Astrocyte (in vitro differentiated cells and primary cell): ENCODE data around the gene NPTXR. TPM values are rescaled to one million over a fixed set of nuclear protein-coding genes. Genes with fewer than 3 reads are reported as not detected.

Experiments used
- DNase-seq: peaks from one replicate; pipeline ENCODE4 v3.0.0-alpha.2; 2010; ENCODE audit warnings: low read depth
- FAIRE-seq: peaks from 2 replicates; lab custom pipeline; 2011; peaks lifted over from hg19 to GRCh38; lab: Jason Lieb, UNC
- H2AFZ ChIP-seq: 2 replicates; pipeline ENCODE4 v1.6.0; 2012; ENCODE audit warnings: low read depth, low read length, inconsistent platforms
- H3K27ac ChIP-seq: 2 replicates; pipeline ENCODE4 v1.5.1; 2011; ENCODE audit warnings: low read depth, low read length, inconsistent platforms
- H3K27me3 ChIP-seq: 2 replicates; pipeline ENCODE4 v1.6.0; 2011; ENCODE audit warnings: low read length, inconsistent platforms; ENCODE audit not compliant: insufficient read depth
- H3K36me3 ChIP-seq: 2 replicates; pipeline ENCODE4 v1.5.1; 2011; ENCODE audit warnings: low read length, inconsistent platforms; ENCODE audit not compliant: insufficient read depth
- H3K4me1 ChIP-seq: 2 replicates; pipeline ENCODE4 v1.5.1; 2011; ENCODE audit warnings: low read length, inconsistent platforms; ENCODE audit not compliant: insufficient read depth
- H3K4me2 ChIP-seq: 2 replicates; pipeline ENCODE4 v1.6.0; 2012; ENCODE audit warnings: low read length, inconsistent platforms
- H3K4me3 ChIP-seq: 2 replicates; pipeline ENCODE4 v1.5.1; 2011; ENCODE audit warnings: low read depth, mild to moderate bottlenecking, low read length, inconsistent platforms; ENCODE audit not compliant: insufficient read depth
- H3K79me2 ChIP-seq: 2 replicates; pipeline ENCODE4 v1.6.0; 2012; ENCODE audit warnings: mild to moderate bottlenecking, low read length, inconsistent platforms; ENCODE audit not compliant: insufficient read depth
- H3K9ac ChIP-seq: 2 replicates; pipeline ENCODE4 v1.6.0; 2012; ENCODE audit warnings: mild to moderate bottlenecking, low read length, inconsistent platforms
- H3K9me3 ChIP-seq: 2 replicates; pipeline ENCODE4 v1.5.1; 2012; ENCODE audit warnings: low read depth, mild to moderate bottlenecking, low read length, inconsistent platforms; ENCODE audit not compliant: insufficient read depth
- H4K20me1 ChIP-seq: 2 replicates; pipeline ENCODE4 v1.6.0; 2012; ENCODE audit warnings: low read length, inconsistent platforms; ENCODE audit not compliant: insufficient read depth
- H3K27ac Mint-ChIP-seq: one replicate; pipeline ENCODE4 v1.8.0; 2021; ENCODE audit warnings: mild to moderate bottlenecking, mixed read lengths; ENCODE audit not compliant: unreplicated experiment
- H3K27me3 Mint-ChIP-seq: one replicate; pipeline ENCODE4 v1.8.0; 2021; ENCODE audit warnings: low read depth, mixed read lengths; ENCODE audit not compliant: unreplicated experiment
- H3K36me3 Mint-ChIP-seq: one replicate; pipeline ENCODE4 v1.8.0; 2021; ENCODE audit warnings: low read depth, mixed read lengths; ENCODE audit not compliant: unreplicated experiment
- H3K4me1 Mint-ChIP-seq: one replicate; pipeline ENCODE4 v1.8.0; 2021; ENCODE audit warnings: low read depth, mixed read lengths; ENCODE audit not compliant: unreplicated experiment
- H3K4me3 Mint-ChIP-seq: one replicate; pipeline ENCODE4 v1.8.0; 2021; ENCODE audit warnings: mild to moderate bottlenecking, moderate library complexity, mixed read lengths; ENCODE audit not compliant: unreplicated experiment
- H3K9me3 Mint-ChIP-seq: one replicate; pipeline ENCODE4 v1.8.0; 2021; ENCODE audit warnings: mild to moderate bottlenecking, mixed read lengths; ENCODE audit not compliant: unreplicated experiment
- CTCF ChIP-seq: IDR thresholded peaks from 2 replicates; pipeline ENCODE4 v1.5.1; 2011; ENCODE audit warnings: low read depth, mild to moderate bottlenecking, inconsistent platforms, low read length, moderate library complexity; ENCODE audit not compliant: insufficient read depth
- EZH2 ChIP-seq: IDR thresholded peaks from 2 replicates; pipeline ENCODE4 v1.6.1; 2012; ENCODE audit warnings: mild to moderate bottlenecking, low read length, inconsistent platforms; ENCODE audit not compliant: insufficient read depth
- total RNA-seq: library from RNA; stranded (reverse); gene quantifications from 2 replicates; pipeline ENCODE4 v1.2.1, GENCODE V29; 2021

Gene NPTXR
- total RNA-seq, 1 donor from 2014 or later: 5.4 TPM

- no peak overlapping the region for H3K4me3 ChIP-seq
- no peak for DNase-seq
Measured at GRCh38 chr22:38783095-38783615, 60.7 kb downstream of the NPTXR start.

GRCh38 chr22:38782402-38783094, 61.3 kb downstream of the NPTXR start:
- Mint-ChIP-seq H3K36me3 (peaks cover 12% of the 10 kb centered on the region), H3K27me3 (peaks cover 6% of the 10 kb centered on the region), H3K9me3 (no peaks in the 10 kb centered on the region), H3K4me3 (peak overlapping the region; percentile 24), H3K4me1 (peaks cover 10% of the 10 kb centered on the region), H3K27ac (no peak overlapping the region)
- Histone ChIP-seq H3K9me3 (no peaks in the 10 kb centered on the region), H3K9ac (peak overlapping the region; percentile 8), H3K4me2 (peak overlapping the region; percentile 28), H2AFZ (peak overlapping the region; percentile 67), H3K79me2 (no peaks in the 10 kb centered on the region), H3K27ac (no peak overlapping the region), H4K20me1 (peaks cover 3% of the 10 kb centered on the region), H3K4me3 (no peak overlapping the region), H3K36me3 (no peaks in the 10 kb centered on the region), H3K4me1 (peaks cover 22% of the 10 kb centered on the region), H3K27me3 (no peaks in the 10 kb centered on the region)
- DNase-seq (peak; percentile 84), FAIRE-seq (no peak)
- TF ChIP-seq CTCF (no peak), EZH2 (no peak)

More at GRCh38 chr22:38783095-38783615, 60.7 kb downstream of the NPTXR start:
- peaks cover 12% of the 10 kb centered on the region for H3K36me3 Mint-ChIP-seq
- Histone ChIP-seq H3K27me3 (no peaks in the 10 kb centered on the region), H3K27ac (no peak overlapping the region), H3K4me2 (peak overlapping the region; percentile 28), H3K9ac (peak overlapping the region; percentile 14), H2AFZ (peak overlapping the region; percentile 67), H3K4me1 (peaks cover 27% of the 10 kb centered on the region), H3K9me3 (no peaks in the 10 kb centered on the region), H3K79me2 (no peaks in the 10 kb centered on the region), H4K20me1 (peaks cover 3% of the 10 kb centered on the region), H3K36me3 (no peaks in the 10 kb centered on the region)
- TF ChIP-seq CTCF (no peak), EZH2 (no peak)
- peaks cover 2% of the 10 kb centered on the region for H3K27me3 Mint-ChIP-seq
- H3K9me3 Mint-ChIP-seq: no peaks in the 10 kb centered on the region
- H3K4me1 Mint-ChIP-seq: peaks cover 15% of the 10 kb centered on the region
- H3K27ac Mint-ChIP-seq: no peak overlapping the region
- no peak overlapping the region for H3K4me3 Mint-ChIP-seq
- no peak for FAIRE-seq

- no peak overlapping the region for H2AFZ ChIP-seq
- Mint-ChIP-seq H3K4me1 (peaks cover 9% of the 10 kb centered on the region), H3K9me3 (no peaks in the 10 kb centered on the region), H3K27me3 (peaks cover 6% of the 10 kb centered on the region), H3K27ac (no peak overlapping the region), H3K36me3 (peaks cover 12% of the 10 kb centered on the region), H3K4me3 (no peak overlapping the region)
- DNase-seq (no peak), FAIRE-seq (no peak)
- no peak overlapping the region for H3K9ac ChIP-seq
- H3K9me3 ChIP-seq: no peaks in the 10 kb centered on the region
- TF ChIP-seq EZH2 (no peak), CTCF (no peak)
- H3K4me1 ChIP-seq: peaks cover 18% of the 10 kb centered on the region
- no peak overlapping the region for H3K27ac ChIP-seq
- no peaks in the 10 kb centered on the region for H3K27me3 ChIP-seq
- H3K36me3 ChIP-seq: no peaks in the 10 kb centered on the region
- peaks cover 3% of the 10 kb centered on the region for H4K20me1 ChIP-seq
- H3K79me2 ChIP-seq: no peaks in the 10 kb centered on the region
- H3K4me3 ChIP-seq: no peak overlapping the region
- H3K4me2 ChIP-seq: no peak overlapping the region
Measured at GRCh38 chr22:38781033-38781432, 62.8 kb downstream of the NPTXR start.
